Measurements from ENCODE around the gene LMOD2. TPM values are rescaled to one million over a fixed set of nuclear protein-coding genes. Genes with fewer than 3 reads are reported as not detected.
"Not testable (repeated sequence)": the region's sequence is repeated elsewhere in the genome, so short reads cannot be mapped to it uniquely, and the experiment has no call there.

LMOD2 gene
- total RNA-seq: not detected in 2 replicates

DNA sequence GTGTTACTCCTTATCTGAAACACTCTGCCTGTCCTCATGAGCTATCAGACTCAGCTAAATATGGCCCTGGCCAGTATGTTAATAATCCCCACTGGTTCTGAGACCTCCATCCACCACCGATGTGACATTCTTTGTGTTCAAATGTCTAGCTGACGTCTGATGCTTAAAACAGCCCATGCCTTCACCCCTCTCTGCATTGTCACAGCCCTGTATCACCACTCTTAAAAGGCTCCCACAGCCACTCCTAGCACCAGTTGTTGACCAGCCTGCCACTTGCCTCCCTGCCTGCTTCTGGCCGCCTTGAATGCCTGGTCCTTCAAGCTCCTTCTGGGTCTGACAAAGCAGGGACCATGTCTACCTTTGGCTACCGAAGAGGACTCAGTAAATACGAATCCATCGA is at the start of gene LMOD2:
LMOD2 (plus strand) TSS at position 253 of the 400 bp plus-strand sequence; CDS start at position 351, 98 bp downstream.
- no peak for DNase-seq (ENCODE audit: extremely low read depth, low read depth, low spot score)

GRCh38 chr7:123607423-123607975 is 48.2 kb upstream of the LMOD2 start:
- DNase-seq (ENCODE audit: extremely low read depth, low read depth, low spot score): no peak

- DNase-seq (ENCODE audit: extremely low read depth, low read depth, low spot score): no peak
Observed at GRCh38 chr7:123608991-123609882, 46.4 kb upstream of the LMOD2 start.

- no peak for DNase-seq (ENCODE audit: extremely low read depth, low read depth, low spot score)
Observed at GRCh38 chr7:123609883-123610239, 45.8 kb upstream of the LMOD2 start.

GRCh38 chr7:123612024-123612423 is 43.6 kb upstream of the LMOD2 start:
- no peak for DNase-seq (ENCODE audit: extremely low read depth, low read depth, low spot score)

DNA sequence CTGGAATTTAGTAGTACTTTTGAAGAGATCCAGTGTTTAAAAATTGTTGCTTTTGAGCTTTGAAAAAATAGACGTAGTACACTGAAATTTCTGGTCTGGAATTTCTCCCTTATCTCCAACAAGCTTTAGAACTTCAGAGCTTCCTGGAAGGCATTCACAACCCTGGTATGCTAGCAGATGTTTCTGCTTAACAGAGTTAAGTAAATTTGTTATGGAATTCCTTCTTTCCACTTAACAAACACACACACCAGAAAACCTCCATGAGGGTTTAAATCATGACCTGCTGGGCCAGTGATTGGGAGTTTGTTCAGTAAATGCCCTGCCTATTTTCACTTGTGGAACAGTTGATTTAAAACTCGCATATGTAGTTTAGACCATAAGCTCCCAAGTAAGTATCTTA is 40.3 kb upstream of the LMOD2 start:
- DNase-seq (ENCODE audit: extremely low read depth, low read depth, low spot score): no peak

- no peak for DNase-seq (ENCODE audit: extremely low read depth, low read depth, low spot score)
Observed at GRCh38 chr7:123616223-123616622, 39.4 kb upstream of the LMOD2 start.

GRCh38 chr7:123621707-123622106 is 34.0 kb upstream of the LMOD2 start:
- no peak for DNase-seq (ENCODE audit: extremely low read depth, low read depth, low spot score)

DNA sequence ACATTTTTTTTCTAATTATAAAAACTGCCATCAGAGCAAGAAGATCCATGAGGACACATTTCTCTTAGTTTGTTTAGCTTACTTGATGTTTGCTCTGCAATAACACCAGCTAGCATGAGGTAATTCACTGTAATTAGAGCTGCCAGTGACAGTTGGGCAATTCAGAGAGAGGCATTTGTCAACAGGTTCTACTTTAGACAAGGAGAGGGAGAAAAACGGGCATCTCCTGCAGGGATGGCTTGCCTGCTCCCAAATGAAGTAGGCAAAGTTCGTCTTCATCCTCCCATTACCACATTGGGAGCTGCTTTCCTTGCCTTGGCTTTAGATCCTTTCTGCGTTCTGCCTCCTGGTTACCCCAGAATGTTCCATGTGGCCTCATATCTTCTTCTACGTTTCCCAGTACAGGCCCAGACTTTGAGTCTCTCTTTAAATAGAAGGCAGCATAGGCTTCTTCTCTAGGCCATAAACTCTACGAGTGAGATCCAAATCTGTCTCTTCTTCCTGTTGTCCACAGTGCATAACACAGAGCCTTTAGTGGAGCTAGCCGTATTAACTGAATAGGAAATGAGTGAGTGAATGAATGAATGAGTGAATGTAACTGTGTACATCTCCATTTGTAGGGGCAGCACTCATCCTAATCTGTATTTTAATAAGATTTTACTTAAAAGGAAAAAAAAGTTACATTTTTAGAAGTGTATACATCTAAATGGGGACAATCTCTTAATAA is 32.8 kb upstream of the LMOD2 start:
- DNase-seq (ENCODE audit: extremely low read depth, low read depth, low spot score): no peak

DNA sequence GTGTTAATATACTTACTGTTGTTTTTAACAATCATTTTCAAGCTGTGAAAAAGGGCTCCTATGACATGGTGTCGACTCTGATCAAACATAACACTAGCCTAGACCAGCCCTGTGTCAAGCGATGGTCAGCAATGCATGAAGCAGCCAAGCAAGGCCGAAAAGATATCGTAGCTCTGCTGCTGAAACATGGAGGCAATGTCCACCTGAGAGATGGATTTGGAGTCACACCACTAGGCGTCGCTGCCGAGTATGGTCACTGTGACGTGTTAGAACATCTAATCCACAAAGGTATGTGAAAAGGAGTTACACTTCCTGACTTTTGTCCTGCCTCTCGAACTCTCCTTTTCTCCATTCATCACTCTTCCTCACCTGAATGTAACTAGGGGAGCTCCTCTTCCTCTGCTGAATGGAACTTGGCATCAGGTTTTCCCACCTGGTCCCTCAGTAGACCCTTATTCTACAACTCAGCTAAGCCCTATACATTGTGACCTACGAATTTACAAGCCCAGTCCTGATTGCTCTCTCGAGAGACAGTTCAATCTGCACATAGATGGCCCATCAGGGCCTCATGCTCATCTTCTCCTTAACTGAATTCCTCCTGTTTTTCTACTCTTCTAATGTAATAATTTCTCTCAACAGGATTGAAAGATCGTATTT is 31.0 kb upstream of the LMOD2 start:
- DNase-seq (ENCODE audit: extremely low read depth, low read depth, low spot score): no peak

DNA sequence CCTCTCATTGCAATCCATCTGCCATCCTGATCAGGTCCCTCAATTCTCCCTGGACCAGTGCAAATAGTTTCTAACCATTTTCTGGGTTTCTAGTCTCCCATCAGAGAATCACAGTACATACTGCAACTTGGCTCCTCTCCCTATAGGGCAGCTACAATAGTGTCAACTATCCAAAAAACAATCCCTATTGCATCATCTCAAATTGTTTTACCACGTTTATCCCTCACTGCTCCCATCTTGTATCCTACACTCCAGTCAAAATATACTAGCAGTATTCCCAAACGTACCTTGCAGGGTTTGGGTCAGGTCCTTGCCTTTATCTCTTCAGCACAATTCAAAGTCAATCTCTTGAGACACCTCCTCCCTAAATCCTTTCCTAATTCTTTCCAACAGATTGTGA is 30.4 kb upstream of the LMOD2 start:
- DNase-seq (ENCODE audit: extremely low read depth, low read depth, low spot score): no peak

GRCh38 chr7:123627851-123628250 is 27.8 kb upstream of the LMOD2 start:
- no peak for DNase-seq (ENCODE audit: extremely low read depth, low read depth, low spot score)

GRCh38 chr7:123628829-123629228 is 26.8 kb upstream of the LMOD2 start:
- no peak for DNase-seq (ENCODE audit: extremely low read depth, low read depth, low spot score)

DNA sequence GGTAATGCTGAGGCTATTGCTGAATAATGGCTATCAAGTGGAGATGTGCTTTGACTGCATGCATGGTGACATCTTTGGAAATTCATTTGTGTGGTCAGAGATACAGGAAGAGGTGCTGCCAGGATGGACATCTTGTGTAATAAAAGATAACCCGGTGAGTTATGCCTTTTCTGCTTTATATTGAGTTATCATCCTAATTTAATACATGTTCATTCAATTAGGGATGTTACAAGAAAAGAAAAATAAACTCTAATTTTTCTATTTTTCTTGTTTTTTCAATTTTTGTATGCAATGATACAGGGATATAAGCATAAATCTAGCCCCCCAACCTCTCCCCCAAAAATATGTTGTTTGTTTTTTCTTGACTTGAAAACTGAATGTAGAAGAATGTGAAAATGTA is 26.4 kb upstream of the LMOD2 start:
- no peak for DNase-seq (ENCODE audit: extremely low read depth, low read depth, low spot score)

DNA sequence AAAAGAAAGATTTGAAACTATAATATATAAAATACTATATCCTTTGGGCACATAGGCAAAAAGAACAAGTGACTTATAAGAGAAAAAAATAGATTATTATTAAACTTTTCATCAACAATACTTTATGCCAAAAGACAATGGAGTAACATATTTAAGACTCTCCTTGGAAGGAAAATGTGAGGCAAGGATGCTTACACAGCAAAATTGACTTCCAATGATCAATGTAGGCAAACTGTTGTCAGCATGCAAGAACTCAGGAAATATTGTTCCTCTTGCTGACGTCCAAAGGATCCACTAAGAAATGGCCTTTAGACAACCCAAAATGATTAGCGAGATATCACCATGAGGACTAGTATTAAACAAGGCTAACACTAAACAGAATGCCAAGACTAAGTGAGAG is 22.9 kb upstream of the LMOD2 start:
- no peak for DNase-seq (ENCODE audit: extremely low read depth, low read depth, low spot score)

GRCh38 chr7:123633553-123633952 is 22.1 kb upstream of the LMOD2 start:
- DNase-seq (ENCODE audit: extremely low read depth, low read depth, low spot score): peak; percentile 90

- DNase-seq (ENCODE audit: extremely low read depth, low read depth, low spot score): not testable (repeated sequence)
Observed at GRCh38 chr7:123634011-123634573, 21.6 kb upstream of the LMOD2 start.

DNA sequence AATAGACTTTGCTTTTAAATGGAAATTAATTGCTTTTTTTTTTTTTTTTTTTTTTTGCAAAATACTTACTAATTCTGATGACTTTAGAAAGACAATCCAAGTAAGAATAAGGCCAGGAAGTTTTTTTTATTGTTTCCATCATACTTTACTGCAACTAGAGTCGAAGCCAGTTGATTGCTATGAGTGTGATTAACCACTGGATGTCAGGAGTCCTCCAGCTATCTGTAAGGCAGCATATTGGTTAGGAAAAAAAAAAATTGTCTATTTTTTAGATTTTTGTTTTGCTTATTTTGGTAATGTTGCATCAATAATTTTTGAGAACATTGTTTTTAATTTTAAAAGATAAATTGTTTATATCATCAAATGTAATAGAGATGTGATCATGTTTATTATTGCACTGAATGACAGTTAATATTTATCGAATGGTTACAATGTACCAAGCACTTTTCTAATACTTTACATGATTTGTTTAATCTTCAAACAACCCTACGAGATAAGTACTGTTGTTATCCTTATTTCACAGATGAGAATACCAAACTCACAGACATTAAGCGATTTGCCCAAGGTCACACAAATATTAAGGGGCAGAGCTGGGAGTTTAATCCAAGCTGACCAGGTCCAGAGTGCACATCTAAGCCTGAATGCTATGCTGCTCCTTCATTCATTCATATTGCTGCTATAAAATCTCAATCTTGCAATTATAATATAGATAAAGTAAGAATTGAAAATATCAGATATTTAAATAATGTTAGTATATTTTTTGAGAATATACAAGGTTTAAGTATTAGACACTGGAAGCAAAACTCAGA is 19.9 kb upstream of the LMOD2 start:
- DNase-seq (ENCODE audit: extremely low read depth, low read depth, low spot score): no peak

- no peak for DNase-seq (ENCODE audit: extremely low read depth, low read depth, low spot score)
Observed at GRCh38 chr7:123637203-123637602, 18.5 kb upstream of the LMOD2 start.

- no peak for DNase-seq (ENCODE audit: extremely low read depth, low read depth, low spot score)
Observed at GRCh38 chr7:123637878-123638277, 17.8 kb upstream of the LMOD2 start.
